Activated CD8-positive, alpha-beta memory T cell treated with anti-CD3 and anti-CD28 coated beads, Interleukin-2, amount 50 U/mL, for 24 hours (primary cell): ENCODE results near the gene EIF2D.
"Not testable (repeated sequence)": the region's sequence is repeated elsewhere in the genome, so short reads cannot be mapped to it uniquely, and the experiment has no call there.

Experiments used
- DNase-seq: peaks from one replicate; pipeline ENCODE4 v3.0.0-alpha.2; 2020; ENCODE audit errors: extremely low read depth

The EIF2D gene

DNA sequence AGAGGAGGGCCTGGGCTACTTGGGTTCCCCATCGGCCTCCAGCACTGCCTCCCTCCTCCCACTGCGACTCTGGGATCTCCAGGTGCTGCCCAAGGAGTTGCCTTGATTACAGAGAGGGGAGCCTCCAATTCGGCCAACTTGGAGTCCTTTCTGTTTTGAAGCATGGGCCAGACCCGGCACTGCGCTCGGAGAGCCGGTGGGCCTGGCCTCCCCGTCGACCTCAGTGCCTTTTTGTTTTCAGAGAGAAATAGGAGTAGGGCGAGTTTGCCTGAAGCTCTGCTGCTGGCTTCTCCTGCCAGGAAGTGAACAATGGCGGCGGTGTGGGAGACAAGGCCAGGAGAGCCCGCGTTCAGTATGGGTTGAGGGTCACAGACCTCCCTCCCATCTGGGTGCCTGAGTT is 24.4 kb downstream of the EIF2D start:
- no peak for DNase-seq

- DNase-seq, result no peak
These were observed 25.5 kb downstream of the EIF2D start for GRCh38 chr1:206586501-206587445.

DNA sequence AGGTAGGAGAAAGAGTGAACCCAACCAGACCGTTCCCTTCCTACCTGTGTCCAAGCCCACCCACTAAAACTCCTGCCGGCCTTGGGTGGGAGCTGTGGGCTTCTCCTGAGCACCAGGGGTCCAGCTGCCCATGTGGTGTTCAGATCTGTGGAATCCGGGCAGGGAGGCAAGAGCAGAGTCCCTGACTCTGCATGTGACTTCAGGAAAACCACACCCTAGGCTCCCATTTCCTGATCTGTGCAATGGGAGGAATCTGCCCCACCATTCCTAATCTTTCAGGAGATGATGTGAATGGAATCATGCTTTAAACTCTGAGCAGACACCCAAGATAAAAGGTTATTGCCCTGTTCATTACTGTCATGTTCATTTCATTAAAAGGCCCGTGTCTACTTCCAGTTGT is 27.6 kb downstream of the EIF2D start:
- no peak for DNase-seq

- DNase-seq, result peak; percentile 78
These were observed 28.3 kb downstream of the EIF2D start for GRCh38 chr1:206583707-206584648.

GRCh38 chr1:206582971-206583706 is 29.1 kb downstream of the EIF2D start:
- no peak for DNase-seq

GRCh38 chr1:206582537-206582936 is 29.7 kb downstream of the EIF2D start:
- no peak for DNase-seq

- DNase-seq, result peak; percentile 48
These were observed 30.7 kb downstream of the EIF2D start for GRCh38 chr1:206581571-206581981.

DNA sequence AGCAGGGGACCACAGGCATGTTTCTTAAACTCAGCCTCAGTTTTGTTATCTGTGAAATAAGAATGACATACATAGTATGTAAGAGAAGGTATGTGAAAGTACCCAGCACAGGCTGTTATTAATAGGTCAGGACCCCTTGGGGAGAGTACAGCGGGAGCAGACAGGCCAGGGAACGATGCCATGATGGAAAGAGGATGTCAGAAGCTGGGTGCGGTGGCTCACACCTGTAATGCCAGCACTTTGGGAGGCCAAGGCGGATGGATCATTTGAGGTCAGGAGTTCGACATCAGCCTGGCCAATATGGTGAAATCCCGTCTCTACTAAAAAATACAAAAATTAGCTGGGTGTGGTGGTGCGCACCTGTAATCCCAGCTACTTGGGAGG is 31.2 kb downstream of the EIF2D start:
- not testable (repeated sequence) for DNase-seq

DNA sequence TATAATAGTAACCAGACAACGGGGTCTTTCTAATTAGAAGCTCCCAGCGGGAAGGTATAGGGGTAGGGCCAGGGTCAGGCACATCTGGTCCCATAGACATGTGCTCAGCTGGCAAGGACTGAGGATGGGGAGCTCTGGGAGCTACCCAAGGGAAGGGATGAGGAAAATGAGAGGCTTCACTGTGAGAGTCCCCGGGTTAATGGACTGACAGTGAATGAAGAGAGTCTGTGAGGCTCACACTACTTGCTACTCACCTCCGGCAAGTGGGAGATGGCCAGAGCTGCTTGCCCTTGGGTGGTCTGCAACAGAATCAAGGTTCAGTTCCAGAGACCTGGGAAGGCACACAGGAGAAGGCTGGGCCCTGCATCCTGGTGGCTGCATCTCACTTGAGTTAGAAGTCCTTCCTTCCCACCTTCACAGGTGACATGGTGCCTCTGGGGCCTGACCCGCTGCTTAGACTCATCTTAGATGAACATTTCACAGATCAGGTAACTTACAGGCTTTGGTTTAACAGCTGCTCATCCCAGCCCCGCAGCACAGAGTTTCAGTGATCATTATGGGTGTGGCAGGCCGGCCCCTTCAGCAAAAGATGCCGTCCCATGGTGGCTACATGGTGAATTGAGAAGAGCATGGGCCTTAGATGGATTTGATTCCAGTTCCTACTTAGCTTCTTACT is 31.7 kb downstream of the EIF2D start:
- DNase-seq, result no peak

- peak; percentile 76 for DNase-seq
These were observed 32.4 kb downstream of the EIF2D start for GRCh38 chr1:206579747-206580437.

DNA sequence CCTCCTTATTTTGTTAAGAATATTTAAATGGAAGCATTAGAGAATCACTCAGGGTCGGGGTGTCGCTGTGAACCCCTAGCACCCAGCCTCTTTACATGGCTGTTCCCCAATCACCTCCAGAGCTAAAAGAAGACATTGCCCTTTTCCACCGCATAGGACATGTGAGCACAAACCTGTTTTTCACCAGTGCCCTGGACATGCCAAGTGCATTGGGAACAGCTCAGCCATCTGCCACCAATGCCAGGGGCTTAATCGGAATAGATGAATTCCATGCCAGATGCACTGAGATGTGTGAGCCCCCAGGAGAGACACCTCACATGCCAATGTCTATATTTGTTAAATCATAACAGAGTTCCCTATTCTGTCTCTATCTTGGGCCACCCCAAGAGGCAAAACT is 33.3 kb downstream of the EIF2D start:
- DNase-seq, result no peak

GRCh38 chr1:206578068-206578977 is 33.9 kb downstream of the EIF2D start:
- DNase-seq, result no peak

DNA sequence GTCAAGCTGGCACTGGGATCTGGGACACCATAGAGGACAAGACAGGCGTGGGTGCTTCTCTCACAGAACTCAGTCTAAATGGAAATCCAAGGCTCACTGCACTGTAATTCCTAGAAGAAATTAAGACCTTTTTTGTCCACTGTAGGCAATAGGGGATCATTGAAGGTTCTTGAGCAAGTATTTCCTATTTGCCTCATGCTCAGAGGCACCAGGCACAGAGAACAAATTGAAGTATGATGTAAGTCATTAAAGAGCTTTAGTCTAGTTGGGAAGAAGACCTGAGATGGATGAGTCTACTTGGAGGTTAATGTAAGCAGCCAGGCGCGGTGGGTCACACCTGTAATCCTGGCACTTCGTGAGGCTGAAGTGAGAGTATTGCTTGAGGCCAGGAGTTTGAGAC is 34.6 kb downstream of the EIF2D start:
- DNase-seq, result no peak

DNA sequence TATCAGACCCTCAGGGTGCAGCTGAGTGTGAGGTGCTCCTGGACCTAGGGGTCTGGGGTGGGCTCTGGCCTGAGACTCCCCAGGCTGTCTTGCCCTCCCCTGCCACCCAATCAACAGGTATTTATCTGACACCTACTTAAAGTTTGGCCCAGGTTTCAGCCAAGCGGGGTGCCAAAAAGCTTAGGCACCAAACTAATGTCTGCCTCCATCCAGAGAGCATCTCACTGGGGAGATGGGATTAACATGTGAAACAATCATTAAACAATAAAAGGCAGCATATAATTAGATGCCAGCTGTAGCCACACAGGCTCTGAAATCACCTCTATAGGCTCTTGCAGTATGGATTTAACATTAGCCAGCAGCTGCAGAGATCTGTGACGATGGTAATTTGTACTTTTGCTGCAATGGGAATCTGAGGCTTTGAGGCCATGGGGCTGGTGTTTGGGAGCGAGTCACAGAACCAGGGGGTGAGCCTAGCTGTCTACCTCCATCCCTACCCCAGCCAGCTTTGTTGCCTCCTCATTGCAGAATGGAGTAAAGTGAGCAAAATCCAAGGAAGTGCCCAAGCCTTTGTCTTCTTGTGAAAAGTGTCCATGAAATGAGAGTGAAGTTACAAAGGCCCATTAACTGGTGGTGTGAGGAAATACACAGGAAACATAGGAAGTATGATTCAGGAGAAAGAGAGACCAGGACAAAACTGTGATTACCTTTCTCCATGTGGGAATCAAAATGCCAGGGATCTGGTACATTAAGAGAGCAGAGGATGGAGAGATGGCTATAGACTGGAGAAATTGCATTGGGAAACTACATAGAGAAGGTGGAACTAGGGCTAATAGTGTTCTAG is 36.1 kb downstream of the EIF2D start:
- no peak for DNase-seq

- no peak for DNase-seq
These were observed 36.9 kb downstream of the EIF2D start for GRCh38 chr1:206575165-206575893.

DNA sequence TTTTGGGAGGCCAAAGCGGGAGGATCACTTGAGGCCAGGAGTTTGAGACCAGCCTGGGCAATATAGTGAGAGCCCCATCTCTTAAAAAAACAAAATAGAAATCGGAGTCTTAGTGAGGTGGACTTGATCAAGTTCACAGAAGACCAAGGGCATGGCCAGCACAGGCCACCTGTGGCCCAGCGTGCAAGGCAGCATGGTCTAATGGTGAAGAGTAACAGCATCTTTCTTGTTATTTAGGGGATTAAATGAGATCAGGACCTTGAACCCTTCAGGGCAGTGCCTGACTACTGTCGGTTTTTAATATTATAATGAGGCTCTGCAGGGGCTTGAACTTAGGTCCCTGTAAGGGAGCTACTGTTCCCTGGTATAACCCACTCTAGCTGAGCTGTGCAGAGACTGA is 38.5 kb downstream of the EIF2D start:
- DNase-seq, result no peak

DNA sequence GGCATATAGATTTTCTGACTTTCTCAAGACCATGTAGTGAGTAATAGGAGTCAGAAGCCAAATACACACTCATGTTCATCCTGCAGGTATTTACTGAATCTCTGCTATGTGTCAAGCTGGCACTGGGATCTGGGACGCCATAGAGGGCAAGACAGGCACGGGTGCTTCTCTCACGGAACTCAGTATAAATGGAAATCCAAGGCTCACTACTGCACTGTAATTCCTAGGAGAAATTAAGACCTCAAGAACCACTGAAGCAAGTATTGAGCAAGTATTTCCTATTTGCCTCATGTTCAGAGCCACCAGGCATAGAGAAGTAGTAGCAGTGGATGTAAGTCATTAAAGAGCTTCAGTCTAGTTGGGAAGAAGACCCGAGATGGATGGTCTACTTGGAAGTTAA is 38.9 kb downstream of the EIF2D start:
- DNase-seq, result no peak

DNA sequence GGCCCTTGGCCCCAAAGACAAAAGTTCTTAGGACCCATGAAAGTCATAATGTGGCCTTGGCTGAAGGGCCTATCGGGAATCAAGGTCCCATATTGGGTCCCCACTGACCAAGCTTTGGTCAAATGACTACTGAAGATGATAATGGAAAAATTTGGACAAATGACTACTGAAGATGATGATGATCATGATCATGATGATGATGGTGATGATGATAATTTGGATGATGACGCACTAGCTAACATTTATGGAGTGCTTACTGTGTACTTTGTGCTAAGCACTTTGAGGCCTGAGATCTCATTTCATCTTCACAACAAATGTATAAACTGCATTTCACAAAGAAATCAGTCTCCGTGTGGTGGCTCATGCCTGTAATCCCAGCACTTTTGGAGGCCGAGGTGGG is 39.4 kb downstream of the EIF2D start:
- no peak for DNase-seq
